GM10248 (cell line): ENCODE data around the gene LCORL.

Experiments used
- CTCF ChIA-PET: fragments of 300-600 bp; sonication (Branson Sonifier 250); formaldehyde crosslinking; extraction: SDS; loops from one replicate; lab custom pipeline; 2021; ENCODE audit warnings: antibody characterized with exemption; lab: Yijun Ruan, JAX
- POLR2A ChIA-PET: fragments of 350-650 bp; sonication (Branson Sonifier 250); formaldehyde crosslinking; extraction: SDS; loops from one replicate; lab custom pipeline; 2020; ENCODE audit warnings: antibody characterized with exemption; lab: Yijun Ruan, JAX
- DNase-seq: peaks from one replicate; pipeline ENCODE4 v3.0.0; 2012; ENCODE audit errors: extremely low spot score
- TF ChIP-seq, protein P1 (sequence below): IDR thresholded peaks from 2 replicates; pipeline ENCODE4 v1.5.1; 2012; ENCODE audit warnings: mild to moderate bottlenecking, low read depth; ENCODE audit errors: extremely low read depth, missing control alignments, control extremely low read depth

Gene LCORL

DNA sequence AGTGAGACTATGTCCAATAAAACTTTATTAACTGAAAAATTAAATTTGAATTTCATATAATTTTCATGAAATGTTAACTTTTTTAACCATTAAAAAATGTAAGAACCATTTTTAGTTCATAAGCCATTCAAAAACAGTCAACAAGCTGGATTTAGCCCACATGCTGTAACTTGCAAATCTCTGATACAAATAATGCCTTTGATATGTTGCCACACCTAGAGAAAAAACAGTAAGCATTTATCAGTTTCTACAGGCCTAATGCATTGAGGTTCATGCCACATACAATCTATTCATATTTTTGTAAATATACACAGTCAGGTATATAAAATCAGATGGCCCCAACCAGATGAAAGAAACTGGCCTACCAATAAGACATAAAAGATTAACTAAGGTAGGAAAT is 52.8 kb downstream of the LCORL start:
- ChIA-PET POLR2A (no interaction called here), CTCF (interaction anchor here (1.6 kb wide), 1 partner anchor 28 kb away, joined by 3 read pairs; no protein-coding TSS in a partner anchor)
- TF ChIP-seq, protein P1, sequence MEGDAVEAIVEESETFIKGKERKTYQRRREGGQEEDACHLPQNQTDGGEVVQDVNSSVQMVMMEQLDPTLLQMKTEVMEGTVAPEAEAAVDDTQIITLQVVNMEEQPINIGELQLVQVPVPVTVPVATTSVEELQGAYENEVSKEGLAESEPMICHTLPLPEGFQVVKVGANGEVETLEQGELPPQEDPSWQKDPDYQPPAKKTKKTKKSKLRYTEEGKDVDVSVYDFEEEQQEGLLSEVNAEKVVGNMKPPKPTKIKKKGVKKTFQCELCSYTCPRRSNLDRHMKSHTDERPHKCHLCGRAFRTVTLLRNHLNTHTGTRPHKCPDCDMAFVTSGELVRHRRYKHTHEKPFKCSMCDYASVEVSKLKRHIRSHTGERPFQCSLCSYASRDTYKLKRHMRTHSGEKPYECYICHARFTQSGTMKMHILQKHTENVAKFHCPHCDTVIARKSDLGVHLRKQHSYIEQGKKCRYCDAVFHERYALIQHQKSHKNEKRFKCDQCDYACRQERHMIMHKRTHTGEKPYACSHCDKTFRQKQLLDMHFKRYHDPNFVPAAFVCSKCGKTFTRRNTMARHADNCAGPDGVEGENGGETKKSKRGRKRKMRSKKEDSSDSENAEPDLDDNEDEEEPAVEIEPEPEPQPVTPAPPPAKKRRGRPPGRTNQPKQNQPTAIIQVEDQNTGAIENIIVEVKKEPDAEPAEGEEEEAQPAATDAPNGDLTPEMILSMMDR: no peak
- DNase-seq: no peak

DNA sequence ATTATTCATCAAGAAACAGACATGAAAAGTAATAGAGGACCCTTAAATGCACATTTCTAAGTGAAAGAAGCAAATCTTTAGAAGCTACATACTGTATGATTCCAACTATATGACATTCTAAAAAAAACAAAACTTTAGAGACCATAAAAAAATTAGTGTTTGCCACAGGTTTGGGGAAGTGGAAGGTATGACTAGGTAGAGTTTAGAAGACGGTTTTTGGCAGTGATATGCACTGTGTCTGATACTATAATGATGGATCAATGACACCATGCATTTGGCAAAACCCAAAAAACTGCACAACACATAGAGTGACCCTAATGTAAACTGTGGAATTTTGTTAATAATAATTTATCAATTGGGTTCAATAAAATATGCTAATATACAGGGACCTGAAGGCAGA is 54.5 kb downstream of the LCORL start:
- CTCF ChIA-PET: no interaction called here
- no peak for DNase-seq
- POLR2A ChIA-PET: no interaction called here
- TF ChIP-seq, protein P1: no peak

DNA sequence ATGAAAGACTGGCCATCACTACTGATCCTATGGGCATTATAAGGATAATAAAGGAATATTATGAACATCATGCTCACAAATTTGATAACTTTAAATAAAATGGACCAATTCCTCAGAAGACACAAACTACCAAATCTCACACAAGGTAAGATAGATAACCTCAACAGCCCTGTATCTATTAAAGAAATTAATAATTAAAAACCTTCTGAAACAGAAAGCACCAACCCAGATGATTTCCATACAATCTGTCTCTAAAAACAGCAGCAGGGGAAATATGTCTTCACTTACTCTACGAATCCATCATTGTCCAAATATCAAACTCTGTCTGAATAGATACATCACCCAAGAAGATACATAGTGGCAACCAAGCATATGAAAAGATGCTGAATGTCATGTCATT is 55.2 kb downstream of the LCORL start:
- POLR2A ChIA-PET: no interaction called here
- CTCF ChIA-PET: interaction anchor here (3.3 kb wide), 1 partner anchor 13 kb away, joined by 15 read pairs; no protein-coding TSS in a partner anchor
- no peak for DNase-seq
- TF ChIP-seq, protein P1: no peak

DNA sequence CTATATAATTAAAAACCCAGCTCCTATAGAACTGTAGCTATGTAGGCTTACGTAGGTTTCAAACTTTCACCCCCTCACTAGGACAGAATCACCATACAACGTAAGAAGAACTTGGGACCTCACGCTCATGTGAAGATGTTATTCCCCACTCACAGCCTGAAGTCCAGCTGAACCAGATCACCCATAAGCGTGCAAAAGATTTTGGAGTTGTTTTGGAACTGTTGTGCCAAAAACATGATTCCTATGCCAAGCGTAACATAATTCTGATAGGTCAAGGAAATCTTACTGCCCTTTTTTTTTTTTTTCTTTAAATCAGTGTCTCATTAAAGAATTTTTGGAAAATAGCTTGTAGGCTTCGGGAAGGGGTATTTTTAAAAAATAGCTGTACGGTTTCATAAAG is 57.0 kb downstream of the LCORL start:
- CTCF ChIA-PET: interaction anchor here (1.2 to 3.3 kb wide), 2 partner anchors 15 to 21 kb away, joined by 3 to 15 read pairs; no protein-coding TSS in a partner anchor

DNA sequence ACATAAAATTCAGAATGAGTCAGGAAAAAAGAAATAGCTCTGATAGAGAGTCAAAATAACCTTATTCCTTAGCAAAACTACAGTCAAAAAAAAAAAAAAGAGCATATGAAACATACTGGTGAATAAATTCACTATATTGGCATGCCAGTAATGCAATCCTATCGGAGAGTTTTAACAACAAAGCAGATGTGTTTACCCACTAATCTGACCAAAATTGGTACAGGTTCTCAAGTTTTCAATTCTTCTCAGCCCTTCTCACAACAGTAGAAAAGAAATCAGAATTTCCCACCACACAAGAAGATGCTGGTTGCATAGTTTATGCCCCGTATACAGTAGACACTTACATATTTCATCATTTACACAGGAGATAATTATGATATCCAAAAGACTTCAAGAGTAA is 59.4 kb downstream of the LCORL start:
- ChIA-PET POLR2A (no interaction called here), CTCF (interaction anchor here (1.3 kb wide), 1 partner anchor 49 kb away, joined by 3 read pairs; no protein-coding TSS in a partner anchor)
- DNase-seq: no peak
- TF ChIP-seq, protein P1: no peak

More for the DNA sequence above, 57.0 kb downstream of the LCORL start:
- TF ChIP-seq, protein P1: no peak
- POLR2A ChIA-PET: no interaction called here
- DNase-seq: no peak

DNA sequence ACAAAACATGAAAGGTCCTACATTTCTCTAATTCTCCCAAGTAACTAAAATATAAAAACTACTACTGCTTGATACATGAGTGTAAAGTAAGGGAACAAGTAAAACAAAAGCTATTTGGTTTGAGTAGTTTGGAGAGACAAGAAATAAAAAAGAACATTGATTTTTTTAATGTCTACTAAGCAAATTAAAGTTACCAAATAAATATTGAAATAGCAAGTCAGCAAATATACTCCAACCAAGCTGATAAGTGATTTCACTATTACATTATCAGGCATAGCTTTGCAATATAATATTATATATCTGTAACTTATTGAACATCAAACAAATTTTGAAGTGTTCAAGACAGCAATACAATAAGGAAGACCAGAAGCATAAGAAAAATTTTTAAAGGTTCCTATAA is 60.3 kb downstream of the LCORL start:
- ChIA-PET POLR2A (no interaction called here), CTCF (no interaction called here)
- TF ChIP-seq, protein P1: no peak
- DNase-seq: no peak

DNA sequence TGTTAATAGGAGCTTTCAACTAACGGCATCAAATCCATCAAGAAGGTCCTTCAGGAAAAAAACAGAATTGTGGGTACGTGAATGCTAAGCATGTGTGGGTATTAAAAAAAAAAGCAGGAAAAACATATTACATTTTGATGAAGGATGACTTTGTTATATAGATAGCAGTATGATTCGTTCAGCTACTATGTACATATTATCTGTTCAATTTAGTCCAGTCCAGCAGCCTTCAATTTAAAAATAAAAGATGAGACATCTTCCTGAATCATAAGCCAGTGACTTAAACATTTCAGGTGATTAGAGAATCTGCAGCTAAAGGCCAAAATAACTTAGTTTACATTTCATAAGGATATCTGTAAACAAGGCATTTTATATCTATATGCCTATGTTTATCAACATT is 63.4 kb downstream of the LCORL start:
- CTCF ChIA-PET: no interaction called here
- TF ChIP-seq, protein P1: no peak
- DNase-seq: no peak
- POLR2A ChIA-PET: no interaction called here
